Activated naive CD8-positive, alpha-beta T cell treated with anti-CD3 and anti-CD28 coated beads, Interleukin-2, amount 10 ng/mL, durations not matched to agents 7 days and 5 days (primary cell): Measurements from ENCODE around the gene ACER1. TPM values are rescaled to one million over a fixed set of nuclear protein-coding genes. Genes with fewer than 3 reads are reported as not detected.

Experiments used
- total RNA-seq, 2 experiments: library from RNA; stranded (reverse); gene quantifications; one replicate each; pipeline ENCODE4 v1.2.3, GENCODE V29; 2021

The ACER1 gene
- total RNA-seq, 2 experiments from 2014 or later, result 0.54 to 0.55 TPM

Other genes with a start within 250 kb of the ACER1 start
- 10 to 100 TPM in 1 of 2 experiments, 1 to 10 TPM in 1; 9.9 to 12.2 TPM for gene RFX2, start 223.1 kb downstream of the ACER1 start, total RNA-seq
- not detected for gene ACSBG2, start 197.9 kb downstream of the ACER1 start, total RNA-seq
- gene MLLT1, start 53.6 kb downstream of the ACER1 start, total RNA-seq, result 10 to 100 TPM; 37.8 to 42.1 TPM
- 100 to 1,000 TPM; 112 to 126 TPM for gene CLPP, start 27.9 kb upstream of the ACER1 start, total RNA-seq
- gene ALKBH7, start 39.2 kb upstream of the ACER1 start, total RNA-seq, result 10 to 100 TPM; 52.0 to 55.7 TPM
- 1 to 10 TPM; 2.4 to 2.7 TPM for gene PSPN, start 42.3 kb upstream of the ACER1 start, total RNA-seq
- 10 to 100 TPM; 67.3 to 72.8 TPM for gene GTF2F1, start 59.6 kb upstream of the ACER1 start, total RNA-seq
- gene KHSRP, start 91.2 kb upstream of the ACER1 start, total RNA-seq, result 100 to 1,000 TPM; 266 to 268 TPM
- 1 to 10 TPM in 1 of 2 experiments, under 1 TPM in 1; 0.91 to 1.0 TPM for gene SLC25A41, start 100.2 kb upstream of the ACER1 start, total RNA-seq
- gene SLC25A23, start 126.2 kb upstream of the ACER1 start, total RNA-seq, result 10 to 100 TPM; 35.5 to 38.3 TPM
- 1 to 10 TPM; 2.7 to 3.5 TPM for gene CRB3, start 130.7 kb upstream of the ACER1 start, total RNA-seq
- gene DENND1C, start 148.2 kb upstream of the ACER1 start, total RNA-seq, result 100 to 1,000 TPM; 126 to 130 TPM
- gene TUBB4A, start 168.7 kb upstream of the ACER1 start, total RNA-seq, result 10 to 100 TPM in 1 of 2 experiments, 1 to 10 TPM in 1; 8.7 to 11.6 TPM
- gene TNFSF9, start 197.4 kb upstream of the ACER1 start, total RNA-seq, result 1 to 10 TPM; 2.6 to 3.7 TPM